ENCODE data around the gene DNAJB4. TPM values are rescaled to one million over a fixed set of nuclear protein-coding genes. Genes with fewer than 3 reads are reported as not detected.

DNAJB4 gene
- total and polyA plus RNA-seq, 2 of the 8 experiments (the other 6 are each of a cell fraction or from before 2014, with no cell fraction given): 6.6 to 21.8 TPM

- no peaks in the 10 kb centered on the region for H3K79me2 ChIP-seq (ENCODE audit: control insufficient read depth in 1 of 2, insufficient read depth in 2 of 2, low read length in 2 of 2)
- no peaks in the 10 kb centered on the region for H3K79me1 ChIP-seq (ENCODE audit: low read depth, low read length)
- H3K23me2 ChIP-seq (ENCODE audit: low read depth, low read length): no peaks in the 10 kb centered on the region
- no peak overlapping the region for H2BK20ac ChIP-seq (ENCODE audit: low read length)
- H3K4me3 ChIP-seq (ENCODE audit: extremely low read depth in 1 of 4, insufficient read depth in 2 of 4, low read depth in 3 of 4, low read length in 4 of 4): no peak overlapping the region
- no peaks in the 10 kb centered on the region for H3K9me3 ChIP-seq (ENCODE audit: insufficient read depth in 2 of 2, low read depth in 1 of 2, low read length in 1 of 2)
- no peak overlapping the region for H4K5ac ChIP-seq (ENCODE audit: insufficient read length, low read depth, low read length)
- H3K14ac ChIP-seq (ENCODE audit: insufficient read length): no peak overlapping the region
- no peak overlapping the region for H3K27ac ChIP-seq (ENCODE audit: low read depth, low read length)
- H2BK5ac ChIP-seq (ENCODE audit: low read depth, low read length): no peak overlapping the region
- no peaks in the 10 kb centered on the region for H3K36me3 ChIP-seq (ENCODE audit: control insufficient read depth in 2 of 4, insufficient read depth in 4 of 4, low read length in 3 of 4)
- no peak overlapping the region for H2AK5ac ChIP-seq (ENCODE audit: low read depth, low read length)
- no peak overlapping the region for H2BK120ac ChIP-seq (replicated peaks; ENCODE audit: low read depth, low read length)
- no peak overlapping the region for H3K18ac ChIP-seq (ENCODE audit: extremely low read depth, low read length)
- no peak overlapping the region for H2BK15ac ChIP-seq (ENCODE audit: low read length)
- no peak overlapping the region for H2AFZ ChIP-seq (ENCODE audit: low read length)
- H3K9ac ChIP-seq (replicated peaks in 1 of 4; ENCODE audit: extremely low read depth in 1 of 4, low read depth in 3 of 4, low read length in 3 of 4): no peak overlapping the region
- peaks cover 0 to 2% (median 0%) of the 10 kb centered on the region in 4 experiments; a peak in 2 of 7 replicates for H3K27me3 ChIP-seq (replicated peaks in 1 of 4; ENCODE audit: control insufficient read depth in 3 of 4, extremely low read depth in 1 of 4, insufficient read depth in 3 of 4, low read length in 3 of 4)
- H2BK12ac ChIP-seq (ENCODE audit: low read depth, low read length): no peak overlapping the region
- FAIRE-seq (no peak), DNase-seq (ENCODE audit: low read depth in 1 of 2, low spot score in 2 of 2) (no peak)
- H3K56ac ChIP-seq (replicated peaks; ENCODE audit: insufficient read length, low read depth, low read length): no peak overlapping the region
- H4K91ac ChIP-seq (replicated peaks; ENCODE audit: insufficient read length, low read length): no peak overlapping the region
- no peaks in the 10 kb centered on the region for H4K20me1 ChIP-seq (replicated peaks in 1 of 2; ENCODE audit: control insufficient read depth in 1 of 2, insufficient read depth in 2 of 2, low read length in 2 of 2)
- H4K8ac ChIP-seq (ENCODE audit: extremely low read depth, insufficient read depth, low read length): no peak overlapping the region
- H3K4me1 ChIP-seq (replicated peaks in 1 of 4; ENCODE audit: control insufficient read depth in 3 of 4, insufficient read depth in 4 of 4, low read length in 3 of 4): no peaks in the 10 kb centered on the region
- CTCF ChIA-PET (ENCODE audit: partially characterized antibody): no interaction called here
- no peak overlapping the region for H3K23ac ChIP-seq (ENCODE audit: insufficient read length)
- TF ChIP-seq CTCF (IDR thresholded peaks at IDR 0.05; ENCODE audit: control extremely low read depth in 1 of 3, insufficient read depth in 1 of 3, low read depth in 1 of 3, low read length in 3 of 3): no peak
- TF ChIP-seq KDM5A (IDR thresholded peaks at IDR 0.05; ENCODE audit: low read length): no peak
- TF ChIP-seq SUZ12 (IDR thresholded peaks at IDR 0.05; ENCODE audit: low read length): no peak
- no peak for TF ChIP-seq RAD21 (IDR thresholded peaks at IDR 0.05 in 1 of 2, conservative IDR thresholded peaks at IDR 0.05 in 1 of 2; ENCODE audit: low read depth in 2 of 2, low read length in 2 of 2)
- TF ChIP-seq SP2 (IDR thresholded peaks at IDR 0.05; ENCODE audit: low read length): no peak
- TF ChIP-seq ZNF274 (IDR thresholded peaks at IDR 0.05; ENCODE audit: borderline replicate concordance, extremely low read depth, low read length): no peak
- no peak for TF ChIP-seq RNF2 (IDR thresholded peaks at IDR 0.05; ENCODE audit: borderline replicate concordance, low read depth, low read length, missing control alignments, poor library complexity, severe bottlenecking)
- TF ChIP-seq BRCA1 (IDR thresholded peaks at IDR 0.05; ENCODE audit: low read depth, low read length): no peak
- no peak for TF ChIP-seq KDM4A (IDR thresholded peaks at IDR 0.05; ENCODE audit: low read depth, low read length, severe bottlenecking)
- TF ChIP-seq JUND (IDR thresholded peaks at IDR 0.05; ENCODE audit: low read length): no peak
- TF ChIP-seq EP300 (IDR thresholded peaks at IDR 0.05; ENCODE audit: borderline replicate concordance in 1 of 2, low read depth in 2 of 2, low read length in 2 of 2): no peak
- POLR2A ChIA-PET (ENCODE audit: partially characterized antibody): interaction anchor here (0.6 kb wide), 1 partner anchor 120 kb away, joined by 3 read pairs; no protein-coding TSS in a partner anchor
- no peak overlapping the region for H3K4me2 ChIP-seq (ENCODE audit: insufficient read depth in 1 of 2, low read depth in 2 of 2, low read length in 2 of 2)
- no peak overlapping the region for H3K4ac ChIP-seq (replicated peaks; ENCODE audit: insufficient read length, low read depth, low read length)
Measured at GRCh38 chr1:78038491-78038939, 33.8 kb downstream of the DNAJB4 start.
